GM20431 (cell line): ENCODE data around the gene HOXB7.

ENCODE experiments used
- in situ Hi-C: fragments of 300-500 bp; cut with MseI, MboI; formaldehyde crosslinking; loops from one replicate; pipeline ENCODE4 v1.15.0; 2020; ENCODE audit warnings: low sequenced_read_pairs; ENCODE audit not compliant: unreplicated experiment

Gene HOXB7

DNA sequence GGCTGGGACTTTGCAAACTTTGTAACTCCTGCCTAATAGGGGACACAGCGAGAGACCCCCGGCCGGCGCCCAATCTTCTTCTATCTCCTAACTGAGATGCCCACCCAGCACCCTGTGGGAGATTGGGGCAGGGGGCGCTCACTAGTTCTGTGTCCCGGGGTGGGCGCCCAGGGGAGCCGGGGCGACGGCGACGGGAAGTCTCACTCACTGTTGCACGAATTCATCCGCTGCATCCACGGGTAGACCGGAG, 13.4 kb downstream of the HOXB7 start:
- in situ Hi-C loops = no loop called here

DNA sequence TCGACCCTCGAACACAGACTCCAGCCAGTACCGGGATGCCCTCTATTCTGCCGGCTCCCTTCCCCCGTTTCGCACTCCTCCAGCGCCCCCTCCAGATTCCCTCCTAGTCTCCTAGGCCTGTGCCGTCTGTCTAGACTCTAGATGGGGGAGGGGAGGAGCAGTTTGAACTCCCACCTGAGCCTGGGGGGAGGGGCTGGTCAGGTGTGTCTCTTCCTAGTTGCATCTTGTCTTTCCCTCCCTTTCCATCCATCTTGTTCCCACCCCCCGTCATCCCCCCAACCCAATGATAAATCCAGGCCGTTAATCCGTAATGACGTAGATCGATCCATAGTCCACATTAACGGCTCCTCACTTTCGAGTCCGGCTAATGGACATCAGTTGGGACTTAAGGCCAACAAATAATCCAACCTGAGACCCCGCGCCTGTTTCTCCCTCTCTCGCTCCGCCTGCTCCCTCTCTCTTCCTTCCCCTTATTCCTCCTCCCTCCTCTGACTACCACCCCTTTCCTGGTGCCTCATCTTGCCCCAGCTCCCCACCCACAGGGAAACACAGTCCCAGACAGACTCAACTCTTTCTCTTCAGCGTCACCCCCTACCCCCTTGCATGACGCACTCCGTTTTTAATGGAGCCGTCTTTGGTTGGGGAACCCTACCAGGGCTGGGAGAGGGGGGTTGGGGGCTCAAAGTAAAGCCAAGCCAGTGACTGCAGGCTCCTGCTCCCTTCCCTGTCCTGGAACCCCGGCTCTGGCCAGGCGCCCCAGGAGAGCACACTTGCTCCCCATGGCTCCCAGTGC, 13.9 kb downstream of the HOXB7 start:
- in situ Hi-C loops = no loop called here

DNA sequence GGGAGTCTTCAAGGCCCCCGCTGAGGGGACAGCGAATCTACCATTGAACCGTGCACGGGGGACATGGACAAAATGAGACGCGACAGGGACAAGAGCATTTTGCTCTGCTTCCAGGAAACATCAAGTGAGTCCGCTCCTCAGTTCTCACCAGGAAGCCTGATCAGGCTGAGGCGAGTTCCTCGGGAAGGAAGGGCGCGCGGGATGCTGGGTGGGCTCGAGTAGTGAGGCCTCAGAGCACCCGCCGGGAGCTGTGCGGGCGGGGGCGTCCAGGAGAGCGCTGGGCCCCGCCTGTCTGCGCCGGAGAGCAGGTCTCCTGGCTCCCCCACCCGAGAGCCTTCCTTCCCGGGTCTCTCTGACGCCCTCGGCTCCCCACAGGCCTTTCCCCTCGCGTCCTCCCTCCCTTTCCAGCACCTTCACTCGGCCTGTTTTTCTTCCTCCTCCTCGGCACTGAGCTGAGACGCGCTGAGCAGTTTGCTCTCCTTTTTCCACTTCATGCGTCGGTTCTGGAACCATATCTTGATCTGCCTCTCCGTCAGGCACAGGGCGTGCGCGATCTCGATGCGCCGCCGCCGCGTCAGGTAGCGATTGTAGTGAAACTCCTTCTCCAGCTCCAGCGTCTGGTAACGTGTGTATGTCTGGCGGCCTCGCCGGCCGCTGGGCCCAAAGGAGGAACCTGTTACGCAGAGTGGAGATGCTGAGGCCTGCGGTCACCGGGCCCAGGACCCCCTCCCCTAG, 14.7 kb downstream of the HOXB7 start:
- in situ Hi-C loops = no loop called here

DNA sequence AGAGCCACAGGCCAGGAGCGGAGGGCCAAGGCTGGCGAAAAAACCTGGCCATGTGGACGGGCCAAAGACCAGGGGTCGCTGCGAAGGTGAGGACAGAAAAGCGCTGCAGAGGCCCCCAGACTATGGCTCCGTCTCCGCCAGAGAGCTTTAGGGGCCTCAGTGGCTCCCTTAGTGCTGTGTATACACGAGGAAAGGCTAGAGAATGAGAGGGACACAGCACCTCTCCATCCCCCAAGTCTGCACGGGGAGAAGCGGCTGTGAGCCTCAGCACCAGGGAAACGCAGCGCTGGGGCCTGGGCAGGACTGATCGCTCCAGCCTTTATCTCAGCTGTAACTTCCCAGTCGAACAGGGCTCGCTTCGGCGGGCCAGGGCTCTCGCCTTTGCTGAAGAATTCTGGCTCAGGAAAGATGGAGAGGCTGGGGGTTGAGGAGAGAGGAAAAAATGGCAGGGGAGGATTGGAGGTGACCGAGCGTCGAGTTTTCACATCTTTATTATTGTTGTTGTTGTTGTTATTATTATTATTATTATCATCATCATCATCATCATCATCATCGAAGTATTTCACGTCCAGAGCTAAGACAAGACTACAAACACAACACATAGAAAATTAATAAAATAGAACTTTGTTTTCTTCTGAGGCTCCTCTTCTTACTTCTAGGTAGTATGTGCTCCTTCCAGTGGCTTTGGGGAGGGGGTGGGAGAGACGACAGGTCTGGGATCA, 15.4 kb downstream of the HOXB7 start:
- in situ Hi-C loops = no loop called here

DNA sequence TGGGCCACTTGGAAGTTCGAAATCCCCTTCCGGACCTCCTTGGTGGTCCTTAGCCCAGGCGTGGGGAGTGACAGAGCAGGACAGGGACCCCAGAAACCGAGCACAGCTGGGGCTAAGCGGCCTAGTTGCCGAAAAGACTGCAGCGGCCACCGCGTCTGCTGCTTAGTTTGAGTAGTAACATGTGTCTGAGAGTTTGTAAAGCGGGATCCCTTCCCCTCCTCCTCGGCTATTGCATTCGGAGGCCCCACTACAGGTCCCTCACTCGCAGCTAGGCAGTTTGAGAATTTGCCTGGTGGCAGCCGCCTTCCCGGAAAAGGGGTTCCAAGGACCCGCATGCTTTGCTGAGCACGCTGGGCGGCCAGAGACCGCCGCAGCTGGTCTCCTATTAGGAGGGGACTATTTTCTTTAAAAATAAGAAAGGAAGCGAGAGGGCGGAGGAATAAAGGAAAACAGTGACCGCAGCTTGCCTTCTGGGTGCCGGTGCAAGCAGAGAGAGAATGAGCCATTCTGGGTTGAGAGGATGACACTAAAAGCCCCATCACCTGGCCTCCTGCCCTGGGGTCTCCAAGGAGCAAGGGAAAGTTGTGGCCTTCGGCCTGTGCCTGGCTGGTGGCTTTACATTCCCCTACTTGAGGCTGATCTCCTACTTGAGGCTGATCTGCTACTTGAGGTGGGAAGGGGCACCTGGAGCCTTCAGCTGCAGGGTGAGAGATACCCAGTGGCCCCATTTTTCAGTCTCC, 16.1 kb downstream of the HOXB7 start:
- in situ Hi-C loops = no loop called here

DNA sequence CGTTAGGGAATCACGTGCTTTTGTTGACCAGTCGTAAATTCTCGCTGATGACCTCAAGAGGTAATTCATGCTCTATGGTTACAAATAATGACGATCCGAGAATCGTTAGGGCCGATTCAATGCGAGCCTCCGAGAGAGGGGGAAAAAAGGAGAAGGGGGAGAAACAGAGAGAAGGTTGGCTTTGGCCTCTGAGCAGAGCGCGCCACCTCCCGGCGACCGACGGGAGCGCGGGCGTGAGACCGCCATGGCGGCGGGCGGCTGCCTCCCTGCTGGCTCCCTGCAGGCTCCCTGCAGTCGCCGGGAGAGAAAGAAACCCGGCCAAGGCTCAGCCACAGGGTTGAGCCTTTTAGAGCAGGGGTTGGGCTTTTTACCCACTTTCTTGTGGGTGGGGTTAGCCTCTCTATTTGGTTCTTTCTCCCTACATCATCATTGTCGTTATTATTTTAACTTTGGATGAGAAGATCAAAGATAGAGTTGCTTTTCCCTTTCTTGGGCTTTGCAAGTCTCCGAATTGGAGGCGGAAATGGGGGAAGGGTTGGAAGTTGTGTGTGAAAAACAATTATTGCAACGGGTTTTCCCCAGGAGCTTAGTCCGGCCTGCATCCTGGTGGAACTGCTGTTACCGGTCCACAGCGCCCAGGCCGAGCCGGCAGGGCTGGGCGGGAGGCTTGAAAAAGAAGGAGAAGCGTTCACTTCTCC, 16.8 kb downstream of the HOXB7 start:
- in situ Hi-C loops = no loop called here

DNA sequence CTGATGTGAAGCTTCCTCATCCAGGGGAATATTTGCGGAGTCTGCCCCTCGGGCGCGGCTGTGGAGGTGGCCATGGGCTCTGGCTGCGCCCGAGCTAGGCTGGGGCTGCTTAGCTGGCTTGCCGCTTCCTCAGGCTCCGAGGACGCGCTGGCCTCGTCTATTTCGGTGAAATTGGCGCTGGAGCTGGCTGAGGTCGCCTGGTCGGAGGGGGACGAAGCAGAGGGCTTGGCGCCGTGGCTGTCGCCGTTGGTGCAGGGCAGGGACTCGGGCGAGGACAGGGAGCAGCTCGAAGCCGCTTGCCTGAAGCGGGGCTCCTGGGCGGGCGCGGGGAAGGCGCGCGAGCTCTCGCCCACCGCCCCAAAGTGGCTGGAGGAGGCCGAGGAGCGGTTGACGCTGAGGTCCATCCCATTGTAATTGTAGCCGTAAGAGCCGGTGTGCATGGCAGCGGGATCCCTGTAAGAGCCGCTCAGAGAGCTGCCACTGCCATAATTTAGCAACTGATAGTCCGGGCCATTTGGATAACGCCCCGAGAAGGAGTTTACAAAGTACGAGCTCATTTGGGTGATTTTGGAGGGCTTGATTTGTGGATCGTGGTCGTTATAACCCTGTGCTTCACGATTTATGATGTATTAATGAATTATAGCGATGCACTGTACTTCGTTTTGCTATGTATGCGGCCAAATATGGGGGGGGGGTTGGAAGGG, 17.5 kb downstream of the HOXB7 start, which contains the start of gene HOXB5:
Gene HOXB5, minus strand, starts transcription at position 654 of the 704 bp plus-strand sequence. Its CDS starts 97 bp downstream, at position 557.
- in situ Hi-C loops = no loop called here

DNA sequence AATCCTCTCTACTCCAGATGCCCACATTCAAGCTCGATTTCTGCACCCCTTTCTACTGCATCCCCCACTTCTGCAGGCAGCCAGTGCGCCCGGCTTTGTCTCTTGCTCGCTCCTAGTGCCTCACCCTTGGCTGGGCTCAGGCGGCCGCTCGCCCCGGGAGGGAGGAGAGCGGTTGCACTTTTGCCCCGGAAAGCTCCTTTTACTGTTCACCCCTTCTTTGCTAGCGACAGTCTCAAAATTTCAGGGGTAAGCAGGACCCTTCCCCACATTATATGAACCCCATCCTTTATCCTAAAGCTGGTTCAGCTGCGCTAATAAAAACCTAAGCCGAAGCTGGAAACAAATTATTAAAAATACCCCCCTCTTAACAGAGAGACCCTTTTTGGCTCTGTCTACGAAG, 18.2 kb downstream of the HOXB7 start:
- in situ Hi-C loops = no loop called here

DNA sequence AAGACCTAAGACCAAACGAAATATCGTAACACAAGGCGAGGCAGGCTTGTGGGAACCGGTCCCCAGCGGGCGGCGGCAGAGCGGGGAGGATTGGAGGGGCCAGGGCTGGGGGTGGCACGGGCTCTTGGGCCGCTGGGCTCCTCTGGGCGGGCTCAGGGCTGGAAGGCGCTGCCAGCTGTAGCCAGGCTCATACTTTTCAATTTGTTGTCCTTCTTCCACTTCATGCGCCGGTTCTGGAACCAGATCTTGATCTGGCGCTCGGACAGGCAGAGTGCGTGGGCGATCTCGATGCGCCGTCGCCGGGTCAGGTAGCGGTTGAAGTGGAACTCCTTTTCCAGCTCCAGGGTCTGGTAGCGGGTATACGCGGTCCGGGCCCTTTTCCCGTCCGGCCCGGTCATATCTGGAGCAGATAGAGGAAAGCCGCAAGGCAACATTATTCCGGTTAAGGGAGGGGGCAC, 18.7 kb downstream of the HOXB7 start:
- in situ Hi-C loops = no loop called here

DNA sequence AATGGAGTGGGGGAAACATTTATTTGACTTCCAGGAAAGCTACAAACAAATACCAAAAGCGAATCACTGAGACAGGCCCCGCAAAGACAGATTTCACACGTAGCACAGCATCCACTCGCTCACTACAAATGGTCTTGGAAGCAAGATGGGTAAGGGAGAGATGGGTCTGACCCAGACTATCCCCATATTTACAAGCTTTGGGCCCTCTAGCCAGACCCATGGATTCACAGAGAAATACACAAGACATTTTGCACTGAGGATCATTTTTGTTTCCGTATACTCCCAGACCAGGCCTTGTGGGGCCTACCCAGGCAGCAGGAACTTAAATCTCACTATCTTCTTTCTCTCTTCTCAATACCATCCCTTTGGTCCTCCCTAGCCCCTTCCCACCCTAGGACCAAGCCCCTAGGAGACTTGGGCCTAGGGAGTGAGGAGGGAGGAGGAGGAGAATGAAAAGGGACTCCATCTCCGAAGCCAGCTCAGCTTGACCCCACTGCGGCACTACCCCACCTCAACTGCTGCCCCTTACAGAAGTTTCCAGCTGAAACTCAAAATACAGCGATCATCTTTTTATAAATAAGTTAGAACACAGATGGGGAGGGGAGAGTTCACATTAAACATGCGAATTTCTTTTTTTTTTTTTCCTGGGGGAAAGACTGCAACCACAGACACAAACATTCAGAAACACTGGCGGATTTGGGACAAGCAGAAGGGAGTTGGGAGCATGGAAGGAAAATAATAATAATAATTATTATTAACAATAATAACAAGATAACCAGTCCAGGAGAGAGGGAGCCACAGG, 19.4 kb downstream of the HOXB7 start:
- in situ Hi-C loops = no loop called here

DNA sequence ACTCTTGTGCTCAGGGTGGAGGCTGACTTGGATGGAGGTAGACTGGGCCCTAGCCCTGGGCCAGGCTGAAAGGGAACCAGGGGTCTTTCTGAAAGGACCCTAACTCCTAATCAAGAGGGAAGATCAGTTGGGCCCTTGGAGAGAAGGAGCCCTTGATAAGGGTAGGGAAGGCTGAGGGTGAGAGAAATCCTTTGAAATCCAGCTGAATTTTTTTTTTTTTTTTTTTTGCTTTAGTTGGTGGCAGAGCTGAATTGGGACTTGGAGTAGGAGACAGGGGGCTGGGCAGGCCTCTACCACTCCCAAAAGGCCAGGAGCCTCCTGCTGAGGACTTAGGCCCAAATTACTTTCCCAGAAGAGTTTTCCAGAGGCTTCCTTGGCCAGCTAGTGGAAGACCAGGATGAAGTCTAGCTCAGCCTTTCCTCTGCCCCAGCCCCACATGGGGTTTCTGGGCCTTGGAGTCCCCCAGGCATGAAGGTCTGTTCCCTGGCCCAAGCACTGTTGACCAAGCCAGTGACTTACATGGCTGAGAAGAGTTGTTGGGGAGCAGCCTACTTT, 20.1 kb downstream of the HOXB7 start:
- in situ Hi-C loops = no loop called here

DNA sequence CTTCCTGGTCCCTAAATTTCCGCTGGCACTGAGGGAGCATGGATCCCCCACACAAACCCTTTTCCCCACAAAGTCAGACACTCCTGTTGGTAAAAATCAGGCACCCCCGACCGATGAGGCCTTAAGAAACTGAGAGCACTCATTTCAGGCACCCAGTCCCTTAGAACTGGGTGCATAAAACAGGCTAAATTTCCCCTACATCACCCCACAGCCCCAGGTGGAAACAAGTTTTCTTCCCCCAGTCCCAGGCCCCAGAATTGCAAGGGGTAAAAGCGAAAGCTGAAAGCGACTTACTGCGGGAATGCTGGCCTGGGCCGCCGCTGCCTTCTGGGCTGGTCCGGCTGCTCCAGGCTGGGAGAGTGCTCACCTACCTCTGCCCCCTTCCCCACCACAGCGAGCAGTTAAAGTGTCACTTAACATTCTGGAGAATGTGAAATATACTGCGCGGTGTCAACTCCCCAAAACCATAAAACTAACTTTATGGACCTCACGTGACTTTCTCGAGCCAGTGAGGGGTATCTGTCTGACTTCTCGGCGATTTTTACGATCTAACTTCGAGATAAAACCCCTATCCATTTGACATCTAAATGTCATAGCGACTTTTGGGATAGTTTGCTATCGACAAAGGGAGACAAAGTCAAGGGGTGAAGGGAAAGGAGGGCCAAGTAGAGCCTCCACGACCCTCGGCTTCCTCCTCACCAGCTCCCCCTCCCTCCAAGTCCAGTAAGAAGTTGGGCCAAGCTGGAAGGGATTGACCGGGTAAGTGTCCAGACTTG, 20.8 kb downstream of the HOXB7 start, which contains the start of gene HOXB3:
Gene HOXB3, minus strand, starts transcription at position 411 of the 776 bp plus-strand sequence. CDS start 37,767 bp downstream, outside the sequence.
- in situ Hi-C loops = no loop called here

DNA sequence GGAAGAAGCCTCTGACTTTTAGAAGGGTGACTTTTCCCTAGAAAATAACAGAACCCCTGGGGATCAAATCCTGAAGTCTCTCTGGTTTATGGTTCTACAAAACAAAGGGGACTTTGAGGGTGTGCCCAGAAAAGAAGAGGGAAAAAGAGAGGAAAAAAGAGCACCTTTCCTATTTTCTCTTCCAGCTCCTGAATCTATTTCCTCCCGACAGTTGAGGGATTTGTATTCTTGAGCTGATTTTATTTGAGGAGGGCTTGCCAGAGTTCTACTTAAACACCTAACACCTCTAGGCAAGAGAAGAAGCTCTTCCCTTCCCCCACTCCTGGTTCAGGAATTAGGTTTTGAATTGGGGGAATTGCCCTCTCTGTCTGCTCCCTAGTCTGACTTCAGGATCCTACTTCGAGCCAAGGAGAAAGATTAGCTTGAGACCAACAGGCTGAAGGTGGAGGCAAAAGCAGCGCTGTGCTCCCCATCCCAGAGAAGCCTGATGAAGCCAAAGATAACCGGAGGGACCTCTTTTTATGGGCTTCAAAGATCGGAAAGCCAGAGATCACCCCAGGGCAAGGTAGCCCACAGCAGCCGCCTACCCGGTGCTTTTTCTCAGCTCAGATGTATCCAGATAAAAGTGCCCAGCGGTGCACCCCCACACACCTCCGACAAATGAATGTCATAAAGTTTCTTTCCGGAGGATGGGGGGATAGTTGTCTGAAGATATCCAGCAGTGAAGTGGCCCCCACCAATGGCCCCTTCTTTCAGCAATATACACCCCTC, 21.6 kb downstream of the HOXB7 start:
- in situ Hi-C loops = no loop called here

DNA sequence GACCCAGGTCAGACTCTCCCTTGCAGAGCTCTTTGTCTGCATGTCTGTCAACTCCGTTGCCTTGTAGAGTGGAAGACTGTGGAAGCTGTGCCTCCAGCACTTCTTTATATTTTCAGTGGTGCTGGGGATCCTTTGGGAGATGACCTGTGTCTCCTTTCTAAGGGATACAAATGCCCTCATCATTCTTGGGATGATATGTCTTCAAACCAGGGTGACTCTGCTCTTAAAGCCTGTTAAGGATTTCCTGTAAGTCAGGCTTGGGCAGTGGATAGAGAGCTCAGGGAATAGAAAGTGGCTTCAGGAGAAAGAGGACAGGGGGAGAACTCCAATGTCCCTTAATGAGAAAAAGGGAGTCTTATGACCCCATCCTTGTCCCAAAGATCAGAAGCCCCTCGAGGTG, 22.3 kb downstream of the HOXB7 start:
- in situ Hi-C loops = no loop called here

DNA sequence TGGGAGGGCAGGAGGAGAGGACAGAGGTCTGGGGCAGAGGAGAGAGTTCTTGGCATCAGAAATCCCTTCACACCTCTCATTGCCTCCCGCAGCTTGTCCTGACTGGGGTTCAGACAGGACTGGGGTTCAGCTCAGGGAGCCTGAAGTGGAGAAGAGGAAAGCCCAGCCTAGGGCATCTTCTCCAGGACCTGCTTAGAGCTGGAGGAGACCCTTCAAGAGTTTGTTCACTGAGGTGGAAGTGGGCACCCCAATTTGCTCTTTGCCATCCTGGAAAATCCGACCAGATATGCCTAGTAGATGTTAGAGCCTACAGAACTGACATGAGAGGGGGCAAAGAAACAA, 22.8 kb downstream of the HOXB7 start:
- in situ Hi-C loops = no loop called here

DNA sequence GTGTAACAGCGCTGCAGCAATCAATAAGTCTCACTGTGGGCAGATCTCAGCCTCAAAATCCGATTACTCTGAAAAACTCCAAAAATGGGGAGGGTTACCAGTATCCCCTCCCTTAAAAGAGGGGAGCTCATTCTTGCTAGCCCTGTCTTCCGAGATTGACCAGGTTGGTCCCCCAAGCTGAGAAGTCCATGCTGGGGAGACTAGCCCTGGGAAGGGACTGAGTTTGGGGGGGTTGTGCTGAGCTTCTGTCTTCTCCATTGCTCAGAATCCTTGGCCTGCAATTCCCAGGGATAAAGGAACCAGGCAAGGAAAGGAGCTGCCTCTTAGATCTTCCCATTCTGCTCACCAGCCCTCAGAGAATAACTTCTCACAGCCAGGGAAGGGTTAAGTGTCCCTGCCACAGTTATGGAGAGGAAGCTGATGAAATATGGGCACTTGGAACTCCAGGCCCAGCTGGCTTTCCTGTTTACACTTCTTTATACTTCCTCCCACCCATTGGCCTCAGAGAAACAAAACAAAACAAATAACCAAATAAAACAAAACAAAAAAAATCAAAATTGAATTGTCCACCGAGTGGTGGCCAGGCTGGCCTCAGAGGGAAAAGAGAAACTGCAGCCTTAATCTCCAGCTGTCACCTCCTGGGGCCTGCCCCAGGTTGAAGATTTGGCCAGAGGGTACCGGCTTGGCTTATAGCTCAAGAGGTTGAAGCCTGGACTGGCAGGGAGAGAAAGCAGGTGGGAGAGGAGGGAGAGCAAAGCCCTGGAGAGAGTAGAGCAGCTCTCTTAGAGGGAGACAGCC, 23.3 kb downstream of the HOXB7 start:
- in situ Hi-C loops = no loop called here
